Nephron (organoid): ENCODE measurements around the gene DLGAP1.

Source experiments
- H3K27ac Mint-ChIP-seq, 3 experiments: 2 replicates each; pipeline ENCODE4 v1.8.0; 2020; ENCODE audit warnings: mixed read lengths in 3 of 3, mild to moderate bottlenecking in 2 of 3, moderate library complexity in 1 of 3
- H3K27me3 Mint-ChIP-seq: 2 replicates; pipeline ENCODE4 v1.8.0; 2021; ENCODE audit warnings: low read depth, mild to moderate bottlenecking, moderate library complexity, mixed read lengths
- H3K36me3 Mint-ChIP-seq: 2 replicates; pipeline ENCODE4 v1.8.0; 2020; ENCODE audit warnings: low read depth, mixed read lengths
- H3K4me1 Mint-ChIP-seq: 2 replicates; pipeline ENCODE4 v1.8.0; 2020; ENCODE audit warnings: mixed read lengths
- H3K4me3 Mint-ChIP-seq, 3 experiments: 2 replicates each; pipeline ENCODE4 v1.8.0; 2020; ENCODE audit warnings: mild to moderate bottlenecking in 3 of 3, mixed read lengths in 3 of 3, moderate library complexity in 2 of 3
- H3K9me3 Mint-ChIP-seq: 2 replicates; pipeline ENCODE4 v1.8.0; 2020; ENCODE audit warnings: mixed read lengths
- TF ChIP-seq, protein P1 (sequence below), 3 experiments: fragments of 200-600 bp; sonication (generic); IDR thresholded peaks; one replicate each; pipeline ENCODE4 v1.5.0; 2021; ENCODE audit warnings: antibody characterized with exemption in 3 of 3; ENCODE audit not compliant: unreplicated experiment in 3 of 3

DLGAP1 gene

DNA sequence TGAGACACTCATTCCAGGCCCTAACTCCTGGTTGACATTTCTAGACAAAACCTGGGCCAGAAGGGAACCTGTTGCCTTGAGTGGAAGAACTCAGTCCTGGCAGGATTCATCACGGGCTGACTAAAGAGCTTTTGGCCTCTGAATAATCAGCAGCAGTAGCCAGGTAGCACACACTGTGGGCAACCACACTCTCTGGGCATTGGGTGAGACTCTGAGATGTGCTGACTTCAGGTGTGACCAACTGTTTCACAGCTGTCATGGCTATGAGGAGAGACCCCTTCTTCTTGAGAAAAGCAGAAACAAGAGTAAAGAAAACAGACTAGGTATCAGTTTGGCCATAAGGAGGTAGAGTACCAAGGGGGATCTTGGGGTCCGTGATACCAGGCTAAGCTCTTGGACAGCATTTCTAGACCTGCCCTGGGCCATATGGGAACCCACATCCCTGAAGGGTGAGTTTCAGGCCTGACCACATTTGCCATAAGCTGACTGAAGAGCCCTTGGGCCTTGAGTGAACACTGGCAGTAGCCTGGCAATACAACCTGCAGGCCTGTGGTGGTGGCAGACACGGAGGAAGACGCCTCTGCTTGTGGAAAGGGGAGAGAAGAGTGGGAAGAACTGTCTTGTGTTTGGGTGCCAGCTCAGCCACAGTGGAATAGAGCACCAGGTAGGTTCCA lies 230.9 kb downstream of the DLGAP1 start:
- Mint-ChIP-seq H3K36me3 (no peaks in the 10 kb centered on the region), H3K4me1 (no peaks in the 10 kb centered on the region), H3K27ac (no peak overlapping the region), H3K27me3 (no peaks in the 10 kb centered on the region), H3K4me3 (no peak overlapping the region), H3K9me3 (peaks cover 5% of the 10 kb centered on the region)
- TF ChIP-seq, protein P1, sequence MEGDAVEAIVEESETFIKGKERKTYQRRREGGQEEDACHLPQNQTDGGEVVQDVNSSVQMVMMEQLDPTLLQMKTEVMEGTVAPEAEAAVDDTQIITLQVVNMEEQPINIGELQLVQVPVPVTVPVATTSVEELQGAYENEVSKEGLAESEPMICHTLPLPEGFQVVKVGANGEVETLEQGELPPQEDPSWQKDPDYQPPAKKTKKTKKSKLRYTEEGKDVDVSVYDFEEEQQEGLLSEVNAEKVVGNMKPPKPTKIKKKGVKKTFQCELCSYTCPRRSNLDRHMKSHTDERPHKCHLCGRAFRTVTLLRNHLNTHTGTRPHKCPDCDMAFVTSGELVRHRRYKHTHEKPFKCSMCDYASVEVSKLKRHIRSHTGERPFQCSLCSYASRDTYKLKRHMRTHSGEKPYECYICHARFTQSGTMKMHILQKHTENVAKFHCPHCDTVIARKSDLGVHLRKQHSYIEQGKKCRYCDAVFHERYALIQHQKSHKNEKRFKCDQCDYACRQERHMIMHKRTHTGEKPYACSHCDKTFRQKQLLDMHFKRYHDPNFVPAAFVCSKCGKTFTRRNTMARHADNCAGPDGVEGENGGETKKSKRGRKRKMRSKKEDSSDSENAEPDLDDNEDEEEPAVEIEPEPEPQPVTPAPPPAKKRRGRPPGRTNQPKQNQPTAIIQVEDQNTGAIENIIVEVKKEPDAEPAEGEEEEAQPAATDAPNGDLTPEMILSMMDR (IDR thresholded peaks at IDR 0.05; ENCODE audit: unreplicated experiment in 3 of 3): no peak

DNA sequence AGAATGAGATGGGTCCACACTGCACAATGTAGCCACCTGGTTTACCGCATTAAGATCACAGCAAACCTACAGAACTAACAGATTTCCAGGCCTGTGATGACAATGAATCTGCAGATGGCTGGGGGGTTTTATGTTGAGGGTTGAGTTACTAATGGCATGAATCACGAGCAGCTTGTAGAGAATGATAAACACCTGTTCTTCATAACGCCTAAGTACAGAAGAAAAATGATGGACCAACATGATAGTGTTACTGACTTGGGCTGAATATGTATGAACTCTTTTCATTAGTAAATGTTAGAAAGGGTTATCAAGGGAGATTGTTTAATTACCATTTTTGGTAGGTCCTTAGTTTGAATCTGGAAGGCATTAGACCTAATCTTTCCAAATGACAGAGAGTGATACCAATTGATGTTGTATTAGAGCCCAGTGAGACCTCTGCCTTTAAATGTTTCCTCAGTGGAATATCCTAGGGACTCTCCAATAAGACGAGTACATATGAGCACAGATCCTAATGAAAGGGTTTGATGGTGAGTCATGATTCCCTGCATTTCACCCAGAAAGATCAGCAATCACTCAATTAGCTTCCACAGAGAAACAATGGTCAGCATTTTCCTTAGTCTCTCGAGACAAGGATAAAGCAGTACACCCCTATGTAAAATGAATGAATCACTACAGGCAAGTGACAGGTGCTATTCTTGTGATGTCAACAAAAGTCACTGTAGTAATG lies 243.8 kb downstream of the DLGAP1 start:
- Mint-ChIP-seq H3K27me3 (no peaks in the 10 kb centered on the region), H3K4me3 (no peak overlapping the region), H3K36me3 (no peaks in the 10 kb centered on the region), H3K9me3 (no peaks in the 10 kb centered on the region), H3K27ac (no peak overlapping the region), H3K4me1 (no peaks in the 10 kb centered on the region)
- TF ChIP-seq, protein P1 (IDR thresholded peaks at IDR 0.05; ENCODE audit: unreplicated experiment in 3 of 3): no peak

DNA sequence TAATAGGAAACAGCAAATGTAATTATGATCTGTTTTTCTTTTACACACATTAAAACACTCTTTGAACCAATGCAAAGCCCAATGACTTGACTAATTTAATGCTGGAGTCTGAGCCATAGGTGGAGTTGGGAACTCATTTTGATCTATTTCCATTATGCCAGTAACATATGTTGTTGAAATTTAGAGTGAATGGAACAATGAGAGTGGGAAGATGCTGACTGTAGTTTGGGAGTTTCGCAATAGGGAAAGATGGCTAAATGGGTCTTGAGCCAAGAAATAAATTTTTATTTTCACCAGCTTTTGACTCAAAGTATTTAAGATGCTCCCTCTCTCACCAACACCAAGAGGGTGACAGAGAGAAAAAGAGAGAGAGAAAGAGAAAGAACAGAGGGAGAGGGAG lies 246.7 kb downstream of the DLGAP1 start:
- H3K27ac Mint-ChIP-seq: no peak overlapping the region
- no peaks in the 10 kb centered on the region for H3K27me3 Mint-ChIP-seq
- peaks cover 4% of the 10 kb centered on the region for H3K4me1 Mint-ChIP-seq
- no peaks in the 10 kb centered on the region for H3K9me3 Mint-ChIP-seq
- TF ChIP-seq, protein P1 (IDR thresholded peaks at IDR 0.05; ENCODE audit: unreplicated experiment in 3 of 3): no peak
- H3K36me3 Mint-ChIP-seq: no peaks in the 10 kb centered on the region
- no peak overlapping the region for H3K4me3 Mint-ChIP-seq

DNA sequence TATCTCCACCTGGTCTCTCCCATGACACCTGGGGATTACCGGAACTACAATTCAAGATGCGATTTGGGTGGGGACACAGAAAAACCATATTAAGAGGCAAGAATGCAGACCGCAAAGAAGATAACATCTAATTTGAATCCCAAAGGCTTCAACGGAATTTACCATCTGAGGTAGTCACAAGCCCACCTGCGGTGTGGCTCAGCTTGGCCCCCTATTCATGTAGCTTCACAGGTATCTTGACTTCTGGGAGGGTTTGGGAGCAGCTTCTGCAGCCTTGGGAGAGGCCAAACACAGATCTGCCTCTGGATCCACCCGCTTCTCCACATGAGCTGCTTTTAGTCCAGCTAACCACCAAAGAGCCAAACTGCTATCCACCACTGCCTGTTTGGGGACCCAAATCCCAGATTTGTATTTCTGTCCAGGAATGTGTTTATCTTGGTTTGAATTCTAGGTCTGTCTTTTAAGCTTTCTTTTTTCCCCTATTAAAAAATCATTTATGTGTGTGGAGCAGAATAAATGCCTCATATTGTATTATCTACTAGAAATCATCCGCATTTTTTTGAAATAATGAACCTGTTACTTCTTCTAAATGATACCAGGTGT lies 247.6 kb downstream of the DLGAP1 start:
- no peaks in the 10 kb centered on the region for H3K27me3 Mint-ChIP-seq
- TF ChIP-seq, protein P1 (IDR thresholded peaks at IDR 0.05; ENCODE audit: unreplicated experiment in 3 of 3): no peak
- H3K36me3 Mint-ChIP-seq: no peaks in the 10 kb centered on the region
- H3K27ac Mint-ChIP-seq: no peak overlapping the region
- H3K4me1 Mint-ChIP-seq: peaks cover 6% of the 10 kb centered on the region
- H3K4me3 Mint-ChIP-seq: no peak overlapping the region
- no peaks in the 10 kb centered on the region for H3K9me3 Mint-ChIP-seq

DNA sequence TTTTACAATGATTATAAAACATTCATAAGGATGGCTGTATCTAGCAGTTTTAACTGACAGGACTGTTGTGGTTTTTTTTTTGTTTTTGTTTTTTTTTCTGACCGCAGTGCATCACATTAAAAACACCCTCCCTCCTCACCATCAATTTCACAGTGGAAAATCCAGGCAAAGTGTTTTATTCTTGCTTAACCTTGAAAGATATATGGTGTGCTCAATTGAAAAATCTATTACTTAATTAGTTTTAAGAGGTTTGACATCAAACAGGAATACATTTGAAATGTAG lies 250.7 kb downstream of the DLGAP1 start:
- Mint-ChIP-seq H3K36me3 (no peaks in the 10 kb centered on the region), H3K27me3 (no peaks in the 10 kb centered on the region), H3K9me3 (no peaks in the 10 kb centered on the region), H3K4me1 (peaks cover 9% of the 10 kb centered on the region), H3K27ac (peak overlapping the region in 1 of 3 experiments; percentile 71), H3K4me3 (no peak overlapping the region)
- TF ChIP-seq, protein P1 (IDR thresholded peaks at IDR 0.05; ENCODE audit: unreplicated experiment in 3 of 3): no peak
